Activated B cell treated with CpG ODN at 0.5 μM for 24 hours (primary cell): Measurements from ENCODE around the gene MPPED2. TPM values are rescaled to one million over a fixed set of nuclear protein-coding genes. Genes with fewer than 3 reads are reported as not detected.
"Not testable (repeated sequence)": the region's sequence is repeated elsewhere in the genome, so short reads cannot be mapped to it uniquely, and the experiment has no call there.

Experiments
- ATAC-seq: fragments of 200-7000 bp; cut with Tn5 transposase; one replicate; pipeline ENCODE4 v1.10.0; 2021; ENCODE audit warnings: low read depth, mild to moderate bottlenecking, moderate library complexity
- CTCF ChIA-PET: fragments of 350-600 bp; sonication (Branson Sonifier 250); formaldehyde crosslinking; loops from one replicate; lab custom pipeline; 2021; ENCODE audit warnings: antibody characterized with exemption; lab: Charles Lee
- POLR2A ChIA-PET: fragments of 350-600 bp; sonication (Branson Sonifier 250); formaldehyde crosslinking; loops from one replicate; lab custom pipeline; 2021; ENCODE audit warnings: antibody characterized with exemption; lab: Charles Lee
- DNase-seq: peaks from one replicate; pipeline ENCODE4 v3.0.0; 2022
- H3K27ac Mint-ChIP-seq: one replicate; pipeline ENCODE4 v1.8.0; 2020; ENCODE audit warnings: mixed read lengths
- H3K27me3 Mint-ChIP-seq: one replicate; pipeline ENCODE4 v1.8.0; 2021; ENCODE audit warnings: mixed read lengths
- H3K36me3 Mint-ChIP-seq: one replicate; pipeline ENCODE4 v1.8.0; 2021; ENCODE audit warnings: low read depth, mixed read lengths
- H3K4me1 Mint-ChIP-seq: one replicate; pipeline ENCODE4 v1.8.0; 2021; ENCODE audit warnings: mixed read lengths
- H3K4me3 Mint-ChIP-seq: one replicate; pipeline ENCODE4 v1.8.0; 2020; ENCODE audit warnings: mild to moderate bottlenecking, mixed read lengths
- H3K9me3 Mint-ChIP-seq: one replicate; pipeline ENCODE4 v1.8.0; 2020; ENCODE audit warnings: mixed read lengths
- intact Hi-C: fragments of 100-400 bp; cut with micrococcal nuclease; formaldehyde crosslinking; loops from one replicate; pipeline ENCODE4 v1.15.1; 2024
- total RNA-seq: library from RNA; stranded (reverse); gene quantifications from 2 replicates; pipeline ENCODE4 v1.2.3, GENCODE V29; 2022
- TF ChIP-seq, protein P1 (sequence below): fragments of 200-600 bp; IDR thresholded peaks from one replicate; pipeline ENCODE4 v1.8.0; 2022; ENCODE audit warnings: antibody characterized with exemption, mild to moderate bottlenecking

Gene MPPED2
- total RNA-seq, 1 donor from 2014 or later, result 1.7 TPM

DNA sequence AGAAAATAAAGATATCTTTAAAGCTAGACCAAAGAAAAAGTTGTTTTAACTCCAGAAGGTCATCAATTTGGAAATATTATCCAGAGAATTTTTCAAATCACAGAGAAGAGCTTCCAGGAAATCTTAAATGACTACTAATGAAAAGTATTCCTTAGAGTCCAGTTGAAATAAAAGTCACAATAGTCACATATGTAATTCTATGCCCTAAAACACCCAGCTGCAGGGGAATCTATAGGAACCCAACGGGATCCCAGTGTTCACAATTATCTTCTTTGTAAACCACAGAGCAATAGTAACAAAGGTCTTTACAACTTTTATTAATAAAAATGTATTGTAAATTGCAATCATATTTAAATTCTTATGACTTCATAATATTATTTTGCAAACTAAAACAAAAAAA, 27.1 kb downstream of the MPPED2 start:
- H3K4me1 Mint-ChIP-seq, result no peaks in the 10 kb centered on the region
- H3K4me3 Mint-ChIP-seq, result no peak overlapping the region
- ChIA-PET POLR2A (no interaction called here), CTCF (no interaction called here)
- intact Hi-C loops, result no loop called here
- no peaks in the 10 kb centered on the region for H3K9me3 Mint-ChIP-seq
- H3K27me3 Mint-ChIP-seq, result peaks cover 2% of the 10 kb centered on the region
- DNase-seq (no peak), ATAC-seq (no peak)
- TF ChIP-seq, protein P1, sequence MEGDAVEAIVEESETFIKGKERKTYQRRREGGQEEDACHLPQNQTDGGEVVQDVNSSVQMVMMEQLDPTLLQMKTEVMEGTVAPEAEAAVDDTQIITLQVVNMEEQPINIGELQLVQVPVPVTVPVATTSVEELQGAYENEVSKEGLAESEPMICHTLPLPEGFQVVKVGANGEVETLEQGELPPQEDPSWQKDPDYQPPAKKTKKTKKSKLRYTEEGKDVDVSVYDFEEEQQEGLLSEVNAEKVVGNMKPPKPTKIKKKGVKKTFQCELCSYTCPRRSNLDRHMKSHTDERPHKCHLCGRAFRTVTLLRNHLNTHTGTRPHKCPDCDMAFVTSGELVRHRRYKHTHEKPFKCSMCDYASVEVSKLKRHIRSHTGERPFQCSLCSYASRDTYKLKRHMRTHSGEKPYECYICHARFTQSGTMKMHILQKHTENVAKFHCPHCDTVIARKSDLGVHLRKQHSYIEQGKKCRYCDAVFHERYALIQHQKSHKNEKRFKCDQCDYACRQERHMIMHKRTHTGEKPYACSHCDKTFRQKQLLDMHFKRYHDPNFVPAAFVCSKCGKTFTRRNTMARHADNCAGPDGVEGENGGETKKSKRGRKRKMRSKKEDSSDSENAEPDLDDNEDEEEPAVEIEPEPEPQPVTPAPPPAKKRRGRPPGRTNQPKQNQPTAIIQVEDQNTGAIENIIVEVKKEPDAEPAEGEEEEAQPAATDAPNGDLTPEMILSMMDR, result no peak
- H3K27ac Mint-ChIP-seq, result no peak overlapping the region
- no peaks in the 10 kb centered on the region for H3K36me3 Mint-ChIP-seq

DNA sequence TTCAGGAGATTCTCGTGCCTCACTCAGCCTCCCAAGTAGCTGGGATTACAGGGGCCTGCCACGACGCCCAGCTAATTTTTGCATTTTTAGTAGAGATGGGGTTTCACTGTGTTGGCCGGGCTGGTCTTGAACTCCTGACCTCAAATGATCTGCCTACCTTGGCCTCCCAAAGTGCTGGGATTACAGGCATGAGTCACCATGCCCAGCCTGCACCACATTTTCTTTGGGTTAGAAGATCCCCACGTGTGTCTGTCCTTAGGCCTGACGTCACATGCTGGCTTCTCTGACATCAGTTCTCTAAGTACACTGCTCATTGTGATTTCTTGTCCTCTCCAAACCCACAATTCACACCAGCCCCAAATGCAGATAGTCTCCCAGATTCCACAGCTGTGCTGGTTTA, 31.6 kb downstream of the MPPED2 start:
- DNase-seq, H3K27me3 Mint-ChIP-seq, intact Hi-C loops: not testable (repeated sequence)

DNA sequence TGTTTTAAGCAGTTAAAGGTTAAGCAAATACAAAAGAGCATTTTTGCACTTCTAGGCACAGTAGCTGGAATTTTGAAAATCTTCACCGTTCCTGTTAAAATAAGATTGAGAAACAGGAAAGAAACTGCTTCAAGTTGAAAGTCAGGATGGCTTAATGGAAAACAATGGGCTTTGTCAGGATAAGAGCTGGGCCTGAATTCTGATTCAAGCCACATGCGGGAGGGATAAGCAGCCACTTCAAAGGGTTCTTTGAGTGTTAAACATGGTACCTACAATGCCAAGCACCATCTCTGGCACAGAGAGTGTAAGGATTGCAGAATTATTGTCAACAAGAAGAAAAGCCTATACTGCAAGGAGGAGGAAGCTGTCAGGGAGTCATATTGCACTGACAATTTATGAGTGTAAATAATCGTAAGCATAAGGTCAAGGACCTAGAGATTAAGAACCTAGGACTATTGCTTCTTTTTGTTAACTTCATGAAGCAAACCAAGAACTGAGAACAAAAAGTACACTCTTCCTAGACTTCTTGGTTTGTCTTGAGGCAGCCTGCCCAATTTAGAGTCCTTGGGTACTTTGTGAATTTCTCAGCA, 32.5 kb downstream of the MPPED2 start:
- Mint-ChIP-seq H3K9me3 (no peaks in the 10 kb centered on the region), H3K36me3 (no peaks in the 10 kb centered on the region), H3K4me1 (no peaks in the 10 kb centered on the region), H3K4me3 (no peak overlapping the region), H3K27me3 (no peaks in the 10 kb centered on the region), H3K27ac (no peak overlapping the region)
- no peak for DNase-seq
- intact Hi-C loops, result no loop called here
- TF ChIP-seq, protein P1, result no peak
- ATAC-seq, result no peak
- CTCF ChIA-PET, result no interaction called here
- POLR2A ChIA-PET, result no interaction called here

More for the DNA sequence above, 31.6 kb downstream of the MPPED2 start:
- POLR2A ChIA-PET, CTCF ChIA-PET, H3K4me3 Mint-ChIP-seq, H3K36me3 Mint-ChIP-seq, H3K9me3 Mint-ChIP-seq, ATAC-seq, H3K27ac Mint-ChIP-seq, H3K4me1 Mint-ChIP-seq: not testable (repeated sequence)

DNA sequence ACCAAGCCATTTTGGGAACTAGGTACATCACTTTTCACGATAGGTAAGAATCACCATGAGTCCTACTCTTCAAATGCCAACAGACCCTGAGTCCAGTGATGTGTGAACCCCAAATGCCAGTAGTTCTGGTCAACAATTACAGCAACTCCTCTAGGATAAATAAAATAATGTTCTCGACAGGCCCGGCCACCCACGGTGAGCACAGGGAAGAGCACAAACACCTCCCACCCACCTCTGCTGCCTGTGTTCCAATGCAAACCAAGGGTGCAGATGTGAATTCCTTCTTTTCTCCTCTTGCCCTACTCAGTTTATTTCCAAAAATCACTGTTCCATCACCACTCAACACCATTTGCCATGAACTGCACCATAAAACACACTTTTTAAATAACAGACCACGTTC, 33.3 kb downstream of the MPPED2 start:
- intact Hi-C loops, result no loop called here
- TF ChIP-seq, protein P1, result no peak
- CTCF ChIA-PET, result no interaction called here
- Mint-ChIP-seq H3K4me1 (no peaks in the 10 kb centered on the region), H3K4me3 (no peak overlapping the region), H3K27me3 (no peaks in the 10 kb centered on the region), H3K27ac (no peak overlapping the region), H3K36me3 (no peaks in the 10 kb centered on the region), H3K9me3 (no peaks in the 10 kb centered on the region)
- DNase-seq (no peak), ATAC-seq (no peak)
- POLR2A ChIA-PET, result no interaction called here

DNA sequence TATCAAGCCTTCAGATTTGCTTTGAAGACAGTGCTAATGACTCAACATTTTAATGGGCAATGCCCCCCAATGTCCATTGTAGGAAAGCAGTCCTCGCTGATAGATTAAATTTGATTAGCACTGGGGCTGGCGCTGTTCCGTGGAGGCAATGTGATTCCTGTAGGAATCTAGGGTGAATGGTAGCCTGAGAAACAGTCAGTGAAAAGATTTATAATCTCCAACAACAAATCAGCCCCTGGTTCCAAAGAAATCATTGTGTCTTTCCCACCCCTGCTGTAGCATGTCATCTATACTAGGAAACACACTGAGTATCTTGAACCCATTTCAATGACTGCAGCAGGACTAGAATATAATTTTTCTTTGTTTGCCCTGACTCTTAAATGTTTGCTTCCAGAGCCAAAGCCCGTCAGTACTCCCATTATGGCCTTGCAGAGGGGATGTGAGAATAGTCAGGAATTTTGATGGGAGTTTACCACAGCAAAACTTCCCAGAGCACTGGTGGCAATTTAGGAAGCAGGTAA, 36.1 kb downstream of the MPPED2 start:
- no peaks in the 10 kb centered on the region for H3K36me3 Mint-ChIP-seq
- H3K27ac Mint-ChIP-seq, result no peak overlapping the region
- no peaks in the 10 kb centered on the region for H3K4me1 Mint-ChIP-seq
- ATAC-seq (no peak), DNase-seq (no peak)
- H3K9me3 Mint-ChIP-seq, result no peaks in the 10 kb centered on the region
- POLR2A ChIA-PET, result no interaction called here
- TF ChIP-seq, protein P1, result no peak
- H3K4me3 Mint-ChIP-seq, result no peak overlapping the region
- no peaks in the 10 kb centered on the region for H3K27me3 Mint-ChIP-seq
- CTCF ChIA-PET, result no interaction called here
- intact Hi-C loops, result no loop called here

DNA sequence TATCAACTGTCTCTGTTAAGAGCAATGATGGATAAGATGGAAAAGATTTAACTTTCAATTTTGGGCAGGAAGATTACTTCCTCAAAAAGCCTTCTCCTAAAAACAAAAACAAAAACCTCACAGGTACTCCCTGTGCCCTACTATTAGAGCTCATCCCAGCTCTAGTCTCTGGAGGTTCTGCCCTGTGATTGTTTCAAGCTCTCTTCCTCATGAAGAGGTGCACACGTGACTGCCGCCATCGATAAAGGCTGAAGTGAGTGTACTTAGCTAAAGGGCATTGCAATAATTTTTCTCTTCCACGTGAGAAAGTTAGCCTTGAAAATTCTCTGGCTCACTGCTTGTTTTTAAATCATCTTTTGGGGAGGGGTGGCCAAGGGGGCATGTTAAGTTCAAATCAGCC, 36.6 kb downstream of the MPPED2 start:
- intact Hi-C loops, result no loop called here
- ATAC-seq (no peak), DNase-seq (no peak)
- Mint-ChIP-seq H3K27ac (no peak overlapping the region), H3K4me1 (no peaks in the 10 kb centered on the region), H3K9me3 (no peaks in the 10 kb centered on the region), H3K36me3 (no peaks in the 10 kb centered on the region), H3K27me3 (no peaks in the 10 kb centered on the region), H3K4me3 (no peak overlapping the region)
- ChIA-PET POLR2A (no interaction called here), CTCF (no interaction called here)
- TF ChIP-seq, protein P1, result no peak
